ENCODE data around the gene ARID1B.

GRCh38 chr6:157162766-157163433 is 385.7 kb downstream of the ARID1B start:
- TF ChIP-seq, protein P1, sequence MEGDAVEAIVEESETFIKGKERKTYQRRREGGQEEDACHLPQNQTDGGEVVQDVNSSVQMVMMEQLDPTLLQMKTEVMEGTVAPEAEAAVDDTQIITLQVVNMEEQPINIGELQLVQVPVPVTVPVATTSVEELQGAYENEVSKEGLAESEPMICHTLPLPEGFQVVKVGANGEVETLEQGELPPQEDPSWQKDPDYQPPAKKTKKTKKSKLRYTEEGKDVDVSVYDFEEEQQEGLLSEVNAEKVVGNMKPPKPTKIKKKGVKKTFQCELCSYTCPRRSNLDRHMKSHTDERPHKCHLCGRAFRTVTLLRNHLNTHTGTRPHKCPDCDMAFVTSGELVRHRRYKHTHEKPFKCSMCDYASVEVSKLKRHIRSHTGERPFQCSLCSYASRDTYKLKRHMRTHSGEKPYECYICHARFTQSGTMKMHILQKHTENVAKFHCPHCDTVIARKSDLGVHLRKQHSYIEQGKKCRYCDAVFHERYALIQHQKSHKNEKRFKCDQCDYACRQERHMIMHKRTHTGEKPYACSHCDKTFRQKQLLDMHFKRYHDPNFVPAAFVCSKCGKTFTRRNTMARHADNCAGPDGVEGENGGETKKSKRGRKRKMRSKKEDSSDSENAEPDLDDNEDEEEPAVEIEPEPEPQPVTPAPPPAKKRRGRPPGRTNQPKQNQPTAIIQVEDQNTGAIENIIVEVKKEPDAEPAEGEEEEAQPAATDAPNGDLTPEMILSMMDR (IDR thresholded peaks at IDR 0.05), result no peak
- no peak for TF ChIP-seq POLR2A (IDR thresholded peaks at IDR 0.05)
